B cell (primary cell): ENCODE data around the gene KIF26B. TPM values are rescaled to one million over a fixed set of nuclear protein-coding genes. Genes with fewer than 3 reads are reported as not detected.

Experiments used
- ATAC-seq: fragments of 200-7000 bp; cut with Tn5 transposase; one replicate; pipeline ENCODE4 v1.10.0; 2021; ENCODE audit warnings: low read depth, mild to moderate bottlenecking, moderate number of reproducible peaks, moderate library complexity
- CTCF ChIA-PET: fragments of 350-600 bp; sonication (Branson Sonifier 250); formaldehyde crosslinking; loops from one replicate; lab custom pipeline; 2021; ENCODE audit warnings: antibody characterized with exemption, inconsistent platforms; lab: Charles Lee
- POLR2A ChIA-PET: fragments of 350-600 bp; sonication (Branson Sonifier 250); formaldehyde crosslinking; loops from one replicate; lab custom pipeline; 2021; ENCODE audit warnings: antibody characterized with exemption; lab: Charles Lee
- DNase-seq: peaks from one replicate; pipeline ENCODE4 v3.0.0; 2013
- H2AFZ ChIP-seq: 2 replicates; pipeline ENCODE4 v1.6.1; 2012; ENCODE audit warnings: mild to moderate bottlenecking, low read depth, low read length; ENCODE audit not compliant: insufficient read depth, poor library complexity, severe bottlenecking
- H3K27ac ChIP-seq, 2 donors: 1 replicate in 1 of 2; 2 replicates in 1 of 2; pipeline ENCODE4 v1.5.1; 2012 to 2013; ENCODE audit warnings: low read length in 2 of 2, mild to moderate bottlenecking in 2 of 2, moderate library complexity in 1 of 2
- H3K27me3 ChIP-seq, 4 experiments: fragments of 200-600 bp in 1 of 4; sonication (generic) in 1 of 4; replicated peaks in 1 of 4; 1 replicate in 2 of 4; 2 replicates in 2 of 4; pipeline versions ENCODE4 v1.6.1 to v1.7.0; 2013 to 2016; ENCODE audit warnings: low read length in 3 of 4, mild to moderate bottlenecking in 2 of 4, mixed read lengths in 1 of 4, moderate library complexity in 1 of 4; ENCODE audit not compliant: insufficient read depth in 4 of 4, control insufficient read depth in 3 of 4; ENCODE audit errors: control extremely low read depth in 1 of 4
- H3K36me3 ChIP-seq, 2 experiments: replicated peaks in 1 of 2; 1 replicate in 1 of 2; 2 replicates in 1 of 2; pipeline versions ENCODE4 v1.6.1 to v1.7.1; 2013; ENCODE audit warnings: low read length in 1 of 2; ENCODE audit not compliant: insufficient read depth in 2 of 2, control insufficient read depth in 1 of 2; ENCODE audit errors: control extremely low read depth in 1 of 2, extremely low read depth in 1 of 2
- H3K4me1 ChIP-seq, 2 donors: fragments of 200-600 bp in 1 of 2; sonication (generic) in 1 of 2; 1 replicate in 1 of 2; 2 replicates in 1 of 2; pipeline versions ENCODE4 v1.5.1 to v1.6.1; 2013 to 2017; ENCODE audit warnings: low read length in 2 of 2; ENCODE audit not compliant: control insufficient read depth in 2 of 2, insufficient read depth in 2 of 2
- H3K4me2 ChIP-seq: replicated peaks from 2 replicates; pipeline ENCODE3; 2012; ENCODE audit warnings: mild to moderate bottlenecking, low read depth, low read length; ENCODE audit not compliant: poor library complexity, severe bottlenecking
- H3K4me3 ChIP-seq, 5 experiments: fragments of 200-600 bp in 1 of 5; sonication (generic) in 1 of 5; 1 replicate in 3 of 5; 2 replicates in 2 of 5; pipeline versions ENCODE4 v1.5.1 to v1.7.0; 2011 to 2016; ENCODE audit warnings: low read length in 4 of 5, mild to moderate bottlenecking in 4 of 5, low read depth in 2 of 5, control low read depth in 1 of 5, moderate library complexity in 1 of 5; ENCODE audit not compliant: insufficient read depth in 1 of 5; ENCODE audit errors: control extremely low read depth in 1 of 5, extremely low read depth in 1 of 5
- H3K79me2 ChIP-seq: fragments of 200-600 bp; sonication (generic); one replicate; pipeline ENCODE4 v1.6.0; 2016; ENCODE audit warnings: low read length; ENCODE audit not compliant: control insufficient read depth, insufficient read depth
- H3K9ac ChIP-seq: fragments of 200-600 bp; sonication (generic); 2 replicates; pipeline ENCODE4 v1.6.1; 2017; ENCODE audit warnings: mild to moderate bottlenecking, low read length, moderate library complexity
- H3K9me3 ChIP-seq, 3 donors: one replicate each; pipeline versions ENCODE4 v1.6.1 to v1.7.1; 2013; ENCODE audit warnings: low read length in 2 of 3; ENCODE audit not compliant: control insufficient read depth in 2 of 3, insufficient read depth in 1 of 3; ENCODE audit errors: control extremely low read depth in 1 of 3
- H4K20me1 ChIP-seq: 2 replicates; pipeline ENCODE4 v1.6.0; 2012; ENCODE audit warnings: mild to moderate bottlenecking, low read length; ENCODE audit not compliant: insufficient read depth, control insufficient read depth, poor library complexity, severe bottlenecking
- H3K27ac Mint-ChIP-seq: one replicate; pipeline ENCODE4 v1.8.0; 2021; ENCODE audit warnings: mixed read lengths
- H3K27me3 Mint-ChIP-seq: one replicate; pipeline ENCODE4 v1.8.0; 2021; ENCODE audit warnings: mixed read lengths
- H3K4me1 Mint-ChIP-seq: one replicate; pipeline ENCODE4 v1.8.0; 2021; ENCODE audit warnings: mixed read lengths
- H3K4me3 Mint-ChIP-seq: one replicate; pipeline ENCODE4 v1.8.0; 2021; ENCODE audit warnings: mixed read lengths
- H3K9me3 Mint-ChIP-seq: one replicate; pipeline ENCODE4 v1.8.0; 2022; ENCODE audit warnings: mixed read lengths; ENCODE audit not compliant: insufficient read depth
- EZH2 ChIP-seq: IDR thresholded peaks from 2 replicates; pipeline ENCODE4 v1.6.1; 2012; ENCODE audit warnings: borderline replicate concordance, low read depth, mild to moderate bottlenecking, moderate library complexity, low read length; ENCODE audit not compliant: insufficient read depth, poor library complexity, severe bottlenecking
- WGBS: methylation state at CpG from one replicate; pipeline ENCODE4 v1.1.5; 2013; ENCODE audit warnings: missing lambda C conversion rate; ENCODE audit not compliant: insufficient coverage; 5-methylcytosine and 5-hydroxymethylcytosine counted together
- intact Hi-C: fragments of 100-400 bp; cut with micrococcal nuclease; formaldehyde crosslinking; loops from one replicate; pipeline ENCODE4 v1.10.0; 2022
- polyA plus RNA-seq: library from polyadenylated mRNA; depleted of rRNA; stranded (reverse); fragments of >200 nt; gene quantifications from 2 replicates; pipeline ENCODE4 v1.2.3, GENCODE V29; 2012
- total RNA-seq, 2 donors: library from RNA; stranded (reverse); fragments of 120-200 nt in 1 of 2; gene quantifications; 1 replicate in 1 of 2; 2 replicates in 1 of 2; pipeline versions ENCODE4 v1.2.3 to v1.2.4, GENCODE V29; 2013 to 2022
- TF ChIP-seq, protein P1 (sequence below): fragments of 200-600 bp; IDR thresholded peaks from one replicate; pipeline ENCODE4 v1.8.0; 2022; ENCODE audit warnings: antibody characterized with exemption, mild to moderate bottlenecking

The KIF26B gene
- total and polyA plus RNA-seq, 2 donors (not counting 1 experiment from before 2014, with no cell fraction given), result 0.62 TPM; not detected in 1

DNA sequence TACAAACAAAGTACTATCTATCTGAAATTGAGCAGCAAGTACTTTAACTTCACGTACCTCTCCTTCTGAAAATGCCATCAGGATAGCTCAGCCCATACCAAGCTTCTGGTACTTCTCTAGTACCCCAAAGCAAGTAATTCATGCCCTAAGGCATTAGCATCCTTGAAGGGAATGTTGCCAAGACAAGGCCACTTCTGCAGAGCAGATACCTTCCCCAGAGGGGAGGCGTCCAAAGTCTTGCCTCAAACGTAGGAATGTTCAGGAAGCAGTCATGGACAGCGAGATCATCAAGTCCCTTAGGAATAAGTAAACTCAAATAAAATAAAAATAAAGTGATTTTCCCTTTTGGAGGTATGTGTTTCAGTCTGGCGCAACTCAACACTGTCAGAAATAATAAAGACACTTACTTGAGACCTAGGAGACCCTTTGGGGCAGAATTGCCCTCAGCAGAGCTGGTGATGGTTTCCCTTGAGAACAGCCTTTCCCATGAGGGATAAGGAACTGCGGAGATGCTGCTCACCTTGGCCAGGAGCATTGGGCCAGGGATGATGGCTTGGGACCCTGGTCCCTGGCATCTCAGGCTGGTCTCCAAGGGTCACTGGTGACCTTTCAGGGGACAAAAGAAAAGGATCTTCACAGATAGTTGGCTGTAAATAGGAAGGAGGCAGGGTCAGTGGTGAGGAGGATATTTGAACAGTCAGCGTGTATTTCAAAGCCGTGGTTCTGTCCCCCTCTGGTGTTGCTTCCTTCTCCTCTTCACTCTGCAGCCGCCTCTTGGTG, 522.9 kb downstream of the KIF26B start:
- TF ChIP-seq, protein P1, sequence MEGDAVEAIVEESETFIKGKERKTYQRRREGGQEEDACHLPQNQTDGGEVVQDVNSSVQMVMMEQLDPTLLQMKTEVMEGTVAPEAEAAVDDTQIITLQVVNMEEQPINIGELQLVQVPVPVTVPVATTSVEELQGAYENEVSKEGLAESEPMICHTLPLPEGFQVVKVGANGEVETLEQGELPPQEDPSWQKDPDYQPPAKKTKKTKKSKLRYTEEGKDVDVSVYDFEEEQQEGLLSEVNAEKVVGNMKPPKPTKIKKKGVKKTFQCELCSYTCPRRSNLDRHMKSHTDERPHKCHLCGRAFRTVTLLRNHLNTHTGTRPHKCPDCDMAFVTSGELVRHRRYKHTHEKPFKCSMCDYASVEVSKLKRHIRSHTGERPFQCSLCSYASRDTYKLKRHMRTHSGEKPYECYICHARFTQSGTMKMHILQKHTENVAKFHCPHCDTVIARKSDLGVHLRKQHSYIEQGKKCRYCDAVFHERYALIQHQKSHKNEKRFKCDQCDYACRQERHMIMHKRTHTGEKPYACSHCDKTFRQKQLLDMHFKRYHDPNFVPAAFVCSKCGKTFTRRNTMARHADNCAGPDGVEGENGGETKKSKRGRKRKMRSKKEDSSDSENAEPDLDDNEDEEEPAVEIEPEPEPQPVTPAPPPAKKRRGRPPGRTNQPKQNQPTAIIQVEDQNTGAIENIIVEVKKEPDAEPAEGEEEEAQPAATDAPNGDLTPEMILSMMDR, result no peak
- no peak for TF ChIP-seq EZH2
- Histone ChIP-seq H3K4me1 (peaks cover 24 to 26% of the 10 kb centered on the region in 2 donors), H3K27me3 (no peaks in the 10 kb centered on the region), H3K4me2 (no peak overlapping the region), H3K4me3 (no peak overlapping the region), H3K27ac (no peak overlapping the region), H2AFZ (no peak overlapping the region), H3K79me2 (no peaks in the 10 kb centered on the region), H3K9me3 (peaks cover 0 to 9% (median 0%) of the 10 kb centered on the region in 3 donors), H4K20me1 (no peaks in the 10 kb centered on the region), H3K9ac (no peak overlapping the region), H3K36me3 (no peaks in the 10 kb centered on the region)
- peaks cover 28% of the 10 kb centered on the region for H3K4me1 Mint-ChIP-seq
- POLR2A ChIA-PET, result no interaction called here
- no peak overlapping the region for H3K27ac Mint-ChIP-seq
- no peak overlapping the region for H3K4me3 Mint-ChIP-seq
- WGBS, result 98% methylated on average over 3 of the region's 9 CpGs
- ATAC-seq (no peak), DNase-seq (no peak)
- CTCF ChIA-PET, result no interaction called here
- H3K27me3 Mint-ChIP-seq, result no peaks in the 10 kb centered on the region
- intact Hi-C loops, result no loop called here
- H3K9me3 Mint-ChIP-seq, result no peaks in the 10 kb centered on the region

DNA sequence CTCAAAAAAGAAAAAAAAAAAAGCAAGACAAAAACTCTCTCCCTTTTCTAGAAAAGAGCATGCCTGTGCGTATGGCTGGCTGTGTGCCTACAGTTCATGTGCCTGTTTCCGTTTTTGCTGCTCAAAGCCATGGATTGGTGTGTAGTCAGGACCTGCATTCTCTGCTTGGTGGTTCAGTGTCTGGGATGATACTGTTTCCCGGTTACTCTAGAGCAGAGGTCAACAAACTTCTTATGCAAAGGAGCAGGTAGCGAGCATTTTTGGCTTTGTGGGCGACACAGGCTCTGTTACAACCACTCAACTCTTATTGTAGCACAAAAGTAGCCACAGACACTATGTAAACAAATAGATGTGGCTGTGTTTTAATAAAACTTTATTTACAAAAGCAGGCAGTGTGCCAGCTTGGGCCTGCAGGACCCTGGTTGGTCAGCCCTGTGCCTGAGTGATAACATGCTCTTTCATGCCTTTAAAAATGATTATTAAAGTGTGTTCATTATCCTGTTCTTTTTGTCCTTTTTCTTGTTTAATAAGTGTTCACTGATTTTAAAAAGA, 524.2 kb downstream of the KIF26B start:
- H3K79me2 ChIP-seq, result no peaks in the 10 kb centered on the region
- 100% methylated on average over 1 of the region's 5 CpGs for WGBS
- TF ChIP-seq EZH2, result no peak
- TF ChIP-seq, protein P1, result no peak
- peaks cover 0 to 9% (median 0%) of the 10 kb centered on the region in 3 donors for H3K9me3 ChIP-seq
- CTCF ChIA-PET, result interaction anchor here (0.7 kb wide), 1 partner anchor 13 kb away, joined by 5 read pairs; no protein-coding TSS in a partner anchor
- no peaks in the 10 kb centered on the region for H4K20me1 ChIP-seq
- H3K4me2 ChIP-seq, result no peak overlapping the region
- no peak overlapping the region for H3K4me3 Mint-ChIP-seq
- peaks cover 22% of the 10 kb centered on the region for H3K4me1 Mint-ChIP-seq
- intact Hi-C loops, result no loop called here
- H3K9me3 Mint-ChIP-seq, result no peaks in the 10 kb centered on the region
- DNase-seq (no peak), ATAC-seq (no peak)
- H3K27me3 Mint-ChIP-seq, result no peaks in the 10 kb centered on the region
- H3K9ac ChIP-seq, result no peak overlapping the region
- H2AFZ ChIP-seq, result no peak overlapping the region
- POLR2A ChIA-PET, result interaction anchor here (0.6 kb wide), 1 partner anchor 13 kb away, joined by 3 read pairs; no protein-coding TSS in a partner anchor
- H3K36me3 ChIP-seq, result no peaks in the 10 kb centered on the region
- H3K4me3 ChIP-seq, result no peak overlapping the region
- no peak overlapping the region for H3K27ac ChIP-seq
- H3K27ac Mint-ChIP-seq, result no peak overlapping the region
- peaks cover 19 to 21% of the 10 kb centered on the region in 2 donors for H3K4me1 ChIP-seq
- H3K27me3 ChIP-seq, result no peaks in the 10 kb centered on the region
